H9 (cell line): ENCODE data around the gene SLC39A8. TPM values are rescaled to one million over a fixed set of nuclear protein-coding genes. Genes with fewer than 3 reads are reported as not detected.

ENCODE experiments used
- DNase-seq: peaks from one replicate; pipeline ENCODE4 v3.0.0-alpha.2; 2017
- H2AFZ ChIP-seq: one replicate; pipeline ENCODE4 v1.6.1; 2013; ENCODE audit warnings: mild to moderate bottlenecking, low read length, control low read depth, moderate library complexity
- H2AK5ac ChIP-seq: 2 replicates; pipeline ENCODE4 v1.6.1; 2013; ENCODE audit warnings: low read length, control low read depth, mixed read lengths; ENCODE audit not compliant: insufficient read length
- H2BK120ac ChIP-seq: one replicate; pipeline ENCODE4 v1.6.1; 2013; ENCODE audit warnings: low read depth, mild to moderate bottlenecking, low read length, control low read depth, inconsistent platforms; ENCODE audit not compliant: poor library complexity, severe bottlenecking
- H2BK12ac ChIP-seq: 2 replicates; pipeline ENCODE4 v1.6.1; 2013; ENCODE audit warnings: low read length, control low read depth, mixed read lengths, low read depth; ENCODE audit not compliant: insufficient read length
- H2BK15ac ChIP-seq: 2 replicates; pipeline ENCODE4 v1.6.1; 2013; ENCODE audit warnings: low read depth, low read length, control low read depth
- H2BK20ac ChIP-seq: one replicate; pipeline ENCODE4 v1.6.1; 2013; ENCODE audit warnings: low read depth, mild to moderate bottlenecking, low read length, control low read depth, inconsistent platforms; ENCODE audit not compliant: poor library complexity, severe bottlenecking
- H2BK5ac ChIP-seq: 2 replicates; pipeline ENCODE4 v1.6.1; 2013; ENCODE audit warnings: low read length, control low read depth, mixed read lengths; ENCODE audit not compliant: insufficient read length
- H3K14ac ChIP-seq: 2 replicates; pipeline ENCODE4 v1.6.1; 2013; ENCODE audit warnings: low read length, control low read depth; ENCODE audit not compliant: insufficient read depth
- H3K18ac ChIP-seq: 2 replicates; pipeline ENCODE4 v1.6.1; 2013; ENCODE audit warnings: low read depth, mild to moderate bottlenecking, mixed read lengths, low read length, control low read depth; ENCODE audit not compliant: insufficient read length
- H3K23ac ChIP-seq: 2 replicates; pipeline ENCODE4 v1.6.1; 2013; ENCODE audit warnings: low read length, control low read depth, mixed read lengths, low read depth; ENCODE audit not compliant: insufficient read length
- H3K23me2 ChIP-seq: 2 replicates; pipeline ENCODE4 v1.6.1; 2013; ENCODE audit warnings: low read depth, mild to moderate bottlenecking, mixed read lengths, low read length, control low read depth; ENCODE audit not compliant: insufficient read length, poor library complexity, severe bottlenecking
- H3K27ac ChIP-seq: 2 replicates; pipeline ENCODE4 v1.5.1; 2013; ENCODE audit warnings: low read length, control low read depth, mixed read lengths, low read depth; ENCODE audit not compliant: insufficient read length
- H3K27me3 ChIP-seq: 2 replicates; pipeline ENCODE4 v1.6.1; 2013; ENCODE audit warnings: low read length, control low read depth, inconsistent platforms; ENCODE audit not compliant: insufficient read depth
- H3K4ac ChIP-seq: 2 replicates; pipeline ENCODE4 v1.6.1; 2013; ENCODE audit warnings: low read depth, mild to moderate bottlenecking, control low read depth, inconsistent platforms, low read length, moderate library complexity
- H3K4me1 ChIP-seq: 2 replicates; pipeline ENCODE4 v1.6.1; 2013; ENCODE audit warnings: low read length, control low read depth, inconsistent platforms; ENCODE audit not compliant: insufficient read depth
- H3K4me2 ChIP-seq: 2 replicates; pipeline ENCODE4 v1.6.1; 2013; ENCODE audit warnings: low read length, control low read depth, mixed read lengths; ENCODE audit not compliant: insufficient read length, insufficient read depth
- H3K56ac ChIP-seq: 2 replicates; pipeline ENCODE4 v1.6.1; 2013; ENCODE audit warnings: low read depth, mild to moderate bottlenecking, mixed read lengths, low read length, control low read depth; ENCODE audit not compliant: insufficient read length
- H3K79me1 ChIP-seq: 2 replicates; pipeline ENCODE4 v1.6.1; 2013; ENCODE audit warnings: low read depth, mild to moderate bottlenecking, moderate library complexity, low read length, control low read depth, inconsistent platforms; ENCODE audit not compliant: insufficient read depth, poor library complexity, severe bottlenecking
- H3K79me2 ChIP-seq: 2 replicates; pipeline ENCODE4 v1.6.1; 2013; ENCODE audit warnings: low read length, control low read depth, inconsistent platforms; ENCODE audit not compliant: insufficient read depth
- H3K9ac ChIP-seq: 2 replicates; pipeline ENCODE4 v1.6.1; 2013; ENCODE audit warnings: low read length, control low read depth, mixed read lengths; ENCODE audit not compliant: insufficient read length; ENCODE audit errors: extremely low read depth
- H3K9me3 ChIP-seq: one replicate; pipeline ENCODE4 v1.6.1; 2013; ENCODE audit warnings: low read depth, low read length, inconsistent platforms; ENCODE audit not compliant: control insufficient read depth
- H3T11ph ChIP-seq: one replicate; pipeline ENCODE4 v1.6.1; 2013; ENCODE audit warnings: mild to moderate bottlenecking, low read length, control low read depth, inconsistent platforms
- H4K20me1 ChIP-seq: one replicate; pipeline ENCODE4 v1.6.1; 2013; ENCODE audit not compliant: control insufficient read depth, insufficient read length, insufficient read depth
- H4K5ac ChIP-seq: 2 replicates; pipeline ENCODE4 v1.6.1; 2013; ENCODE audit warnings: low read depth, mild to moderate bottlenecking, mixed read lengths, low read length, control low read depth; ENCODE audit not compliant: insufficient read length
- H4K8ac ChIP-seq: replicated peaks from 2 replicates; pipeline ENCODE4 v1.6.1; 2013; ENCODE audit warnings: low read length, control low read depth, mixed read lengths, low read depth; ENCODE audit not compliant: insufficient read length
- H4K91ac ChIP-seq: 2 replicates; pipeline ENCODE4 v1.6.1; 2013; ENCODE audit warnings: low read depth, mild to moderate bottlenecking, moderate library complexity, mixed read lengths, low read length, control low read depth; ENCODE audit not compliant: insufficient read length
- H3K27ac Mint-ChIP-seq, 3 experiments: 2 replicates in 2 of 3; 3 replicates in 1 of 3; pipeline ENCODE4 v1.8.0; 2020 to 2021; ENCODE audit warnings: mixed read lengths in 3 of 3, mild to moderate bottlenecking in 1 of 3, moderate library complexity in 1 of 3
- H3K27me3 Mint-ChIP-seq: 2 replicates; pipeline ENCODE4 v1.8.0; 2021; ENCODE audit warnings: low read depth, mild to moderate bottlenecking, moderate library complexity, mixed read lengths
- H3K36me3 Mint-ChIP-seq, 3 experiments: 2 replicates in 2 of 3; 3 replicates in 1 of 3; pipeline ENCODE4 v1.8.0; 2020 to 2021; ENCODE audit warnings: low read depth in 3 of 3, mixed read lengths in 3 of 3; ENCODE audit not compliant: insufficient read depth in 1 of 3
- H3K4me1 Mint-ChIP-seq, 2 experiments: 2 replicates each; pipeline ENCODE4 v1.8.0; 2020; ENCODE audit warnings: mixed read lengths in 2 of 2
- H3K4me3 Mint-ChIP-seq, 2 experiments: 2 replicates in 1 of 2; 3 replicates in 1 of 2; pipeline ENCODE4 v1.8.0; 2020 to 2021; ENCODE audit warnings: mild to moderate bottlenecking in 2 of 2, mixed read lengths in 2 of 2, moderate library complexity in 1 of 2
- H3K9me3 Mint-ChIP-seq, 2 experiments: 2 replicates in 1 of 2; 3 replicates in 1 of 2; pipeline ENCODE4 v1.8.0; 2020; ENCODE audit warnings: mild to moderate bottlenecking in 2 of 2, mixed read lengths in 2 of 2, moderate library complexity in 1 of 2
- WGBS: extraction: QIAGEN DNeasy Blood & Tissue Kit; methylation state at CpG from one replicate; pipeline ENCODE4 v1.1.7; 2013; ENCODE audit warnings: missing lambda C conversion rate, low lambda C conversion rate, mixed read lengths; ENCODE audit not compliant: insufficient read length; ENCODE audit errors: extremely low coverage; 5-methylcytosine and 5-hydroxymethylcytosine counted together
- total RNA-seq: library from RNA; stranded (reverse); gene quantifications from 2 replicates; pipeline ENCODE4 v1.2.1, GENCODE V29; 2021
- TF ChIP-seq, protein P1 (sequence below): fragments of 200-600 bp; sonication (generic); conservative IDR thresholded peaks from 3 replicates; pipeline ENCODE4 v1.8.0; 2021; ENCODE audit warnings: antibody characterized with exemption, mild to moderate bottlenecking

Gene SLC39A8
- total RNA-seq, 1 experiment from 2014 or later, result 11.0 TPM

DNA sequence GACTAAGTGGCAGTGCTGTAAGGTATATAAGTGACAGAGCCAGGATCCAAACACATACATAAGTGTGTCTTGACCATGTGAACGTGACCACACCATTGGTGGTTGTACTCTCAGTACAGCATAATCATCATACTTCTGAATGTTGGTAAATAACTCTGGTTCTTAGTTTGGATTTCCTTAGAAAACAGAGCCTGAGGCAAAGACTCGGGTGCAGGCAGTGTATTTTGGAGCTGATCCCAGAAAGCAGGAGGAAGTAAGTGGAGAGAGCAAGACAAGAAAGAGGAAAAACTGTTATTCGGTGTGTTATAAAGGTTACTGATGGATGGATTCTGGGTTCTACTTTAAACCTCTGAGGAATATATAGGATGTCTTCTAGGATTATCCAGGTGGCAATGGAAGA, 127.9 kb downstream of the SLC39A8 start:
- Histone ChIP-seq H3K9me3 (no peaks in the 10 kb centered on the region), H3K27me3 (no peaks in the 10 kb centered on the region), H3K23ac (no peak overlapping the region), H2AK5ac (no peak overlapping the region), H2AFZ (no peak overlapping the region), H3K23me2 (no peaks in the 10 kb centered on the region), H2BK12ac (no peak overlapping the region), H3K4ac (no peak overlapping the region), H3K79me1 (no peaks in the 10 kb centered on the region), H3K18ac (no peak overlapping the region), H3K4me1 (no peaks in the 10 kb centered on the region; the same call in 1 of the 2 replicates), H3K27ac (no peak overlapping the region), H3K4me2 (no peak overlapping the region), H2BK120ac (no peak overlapping the region), H2BK20ac (no peak overlapping the region), H4K5ac (no peak overlapping the region), H3K9ac (no peak overlapping the region), H3K79me2 (no peaks in the 10 kb centered on the region), H4K8ac (no peak overlapping the region), H4K91ac (no peak overlapping the region), H2BK15ac (no peak overlapping the region), H3K56ac (no peak overlapping the region), H3K14ac (no peak overlapping the region), H3T11ph (no peak overlapping the region), H4K20me1 (no peaks in the 10 kb centered on the region), H2BK5ac (no peak overlapping the region)
- DNase-seq, result no peak
- peaks cover 17 to 27% of the 10 kb centered on the region in 2 experiments for H3K4me1 Mint-ChIP-seq
- no peaks in the 10 kb centered on the region for H3K27me3 Mint-ChIP-seq
- no peak overlapping the region for H3K27ac Mint-ChIP-seq
- H3K4me3 Mint-ChIP-seq, result no peak overlapping the region; a peak in 1 of 5 replicates
- peaks cover 0 to 3% of the 10 kb centered on the region in 2 experiments; a peak in 2 of 5 replicates for H3K9me3 Mint-ChIP-seq
- H3K36me3 Mint-ChIP-seq, result no peaks in the 10 kb centered on the region
- WGBS, result no CpG with 5 or more reads among the region's 3 CpGs
- TF ChIP-seq, protein P1, sequence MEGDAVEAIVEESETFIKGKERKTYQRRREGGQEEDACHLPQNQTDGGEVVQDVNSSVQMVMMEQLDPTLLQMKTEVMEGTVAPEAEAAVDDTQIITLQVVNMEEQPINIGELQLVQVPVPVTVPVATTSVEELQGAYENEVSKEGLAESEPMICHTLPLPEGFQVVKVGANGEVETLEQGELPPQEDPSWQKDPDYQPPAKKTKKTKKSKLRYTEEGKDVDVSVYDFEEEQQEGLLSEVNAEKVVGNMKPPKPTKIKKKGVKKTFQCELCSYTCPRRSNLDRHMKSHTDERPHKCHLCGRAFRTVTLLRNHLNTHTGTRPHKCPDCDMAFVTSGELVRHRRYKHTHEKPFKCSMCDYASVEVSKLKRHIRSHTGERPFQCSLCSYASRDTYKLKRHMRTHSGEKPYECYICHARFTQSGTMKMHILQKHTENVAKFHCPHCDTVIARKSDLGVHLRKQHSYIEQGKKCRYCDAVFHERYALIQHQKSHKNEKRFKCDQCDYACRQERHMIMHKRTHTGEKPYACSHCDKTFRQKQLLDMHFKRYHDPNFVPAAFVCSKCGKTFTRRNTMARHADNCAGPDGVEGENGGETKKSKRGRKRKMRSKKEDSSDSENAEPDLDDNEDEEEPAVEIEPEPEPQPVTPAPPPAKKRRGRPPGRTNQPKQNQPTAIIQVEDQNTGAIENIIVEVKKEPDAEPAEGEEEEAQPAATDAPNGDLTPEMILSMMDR, result no peak
